Measurements from ENCODE around the gene TTN.

Gene TTN

GRCh38 chr2:178811045-178811444 is 3.8 kb upstream of the TTN start:
- DNase-seq = no peak

GRCh38 chr2:178810422-178810821 is 3.2 kb upstream of the TTN start:
- no peak for DNase-seq

GRCh38 chr2:178806543-178806942 is 680 bp downstream of the TTN start:
- DNase-seq = no peak

GRCh38 chr2:178805457-178805856 is 1.8 kb downstream of the TTN start:
- no peak for DNase-seq

GRCh38 chr2:178804791-178805190 is 2.4 kb downstream of the TTN start:
- DNase-seq = peak in 3 of 4 experiments; percentile 6 to 50 (median 32)

- no peak for DNase-seq
Measured at GRCh38 chr2:178800510-178800909, 6.7 kb downstream of the TTN start.

- no peak for DNase-seq
Measured at GRCh38 chr2:178799305-178799704, 7.9 kb downstream of the TTN start.

GRCh38 chr2:178796079-178796677 is 11.0 kb downstream of the TTN start:
- peak in 2 of 4 experiments; percentile 53 to 54 for DNase-seq

- DNase-seq = no peak
Measured at GRCh38 chr2:178787934-178788333, 19.3 kb downstream of the TTN start.

- no peak for DNase-seq
Measured at GRCh38 chr2:178787155-178787554, 20.1 kb downstream of the TTN start.

- no peak for DNase-seq
Measured at GRCh38 chr2:178783889-178784288, 23.3 kb downstream of the TTN start.

- no peak for DNase-seq
Measured at GRCh38 chr2:178782236-178782635, 25.0 kb downstream of the TTN start.

- no peak for DNase-seq
Measured at GRCh38 chr2:178777577-178777976, 29.6 kb downstream of the TTN start.

GRCh38 chr2:178776751-178777150 is 30.5 kb downstream of the TTN start:
- DNase-seq = no peak

- DNase-seq = no peak
Measured at GRCh38 chr2:178775975-178776374, 31.2 kb downstream of the TTN start.

GRCh38 chr2:178770518-178770917 is 36.7 kb downstream of the TTN start:
- no peak for DNase-seq

GRCh38 chr2:178767094-178768060 is 39.8 kb downstream of the TTN start:
- no peak for DNase-seq

GRCh38 chr2:178764097-178764496 is 43.1 kb downstream of the TTN start:
- no peak for DNase-seq

- peak; percentile 19 to 60 (median 44) for DNase-seq
Measured at GRCh38 chr2:178761759-178762371, 45.4 kb downstream of the TTN start.

GRCh38 chr2:178756843-178757242 is 50.4 kb downstream of the TTN start:
- DNase-seq = no peak

GRCh38 chr2:178756343-178756742 is 50.9 kb downstream of the TTN start:
- no peak for DNase-seq

- DNase-seq = no peak
Measured at GRCh38 chr2:178747767-178748166, 59.5 kb downstream of the TTN start.

GRCh38 chr2:178734518-178734917 is 72.7 kb downstream of the TTN start:
- DNase-seq = no peak

GRCh38 chr2:178733975-178734374 is 73.2 kb downstream of the TTN start:
- no peak for DNase-seq

All from suppressor macrophage (primary cell).